A549 treated with Mapracorat at 1 μM for 4 hours (cell line): ENCODE data around the gene SAMM50. TPM values are rescaled to one million over a fixed set of nuclear protein-coding genes. Genes with fewer than 3 reads are reported as not detected.

Experiments
- total RNA-seq: library from RNA; stranded (reverse); fragments of 200-300 nt; extraction: Qiagen RNA extraction; gene quantifications from 5 replicates; pipeline ENCODE4 v1.2.3, GENCODE V29; 2022

Gene SAMM50
- total RNA-seq = 42.9 to 45.6 TPM (median 44.6 TPM) in 5 replicates

GRCh38 chr22:43955040-43955882, at the start of gene SAMM50:
TSS of gene SAMM50 (plus strand) at chr22:43955442. CDS start at chr22:43955578, 136 bp downstream.

GRCh38 chr22:43923631-43924464, 31.4 kb upstream of the SAMM50 start, which contains the start of gene PNPLA3:
TSS of gene PNPLA3 (plus strand) at chr22:43923805. CDS start at chr22:43923912, 107 bp downstream.

GRCh38 chr22:44024288-44024921, 69.2 kb downstream of the SAMM50 start, which contains the start of gene PARVB:
TSS of gene PARVB (plus strand) at chr22:44024302. CDS start at chr22:44024340, 38 bp downstream.

Other genes with a start within 250 kb of the SAMM50 start
- 0.23 to 0.91 TPM (median 0.48 TPM) in 5 replicates for gene EFCAB6, start 143.1 kb upstream of the SAMM50 start, total RNA-seq
- not detected in 5 replicates for gene SULT4A1, start 92.9 kb upstream of the SAMM50 start, total RNA-seq
- gene PNPLA5, start 63.4 kb upstream of the SAMM50 start, total RNA-seq = 0.06 TPM in 1 of 5 replicates, not detected in the others
- gene PNPLA3, start 31.6 kb upstream of the SAMM50 start, total RNA-seq = 0.45 to 1.6 TPM (median 0.99 TPM) in 5 replicates
- gene PARVB, start 68.9 kb downstream of the SAMM50 start, total RNA-seq = 35.4 to 46.0 TPM (median 42.5 TPM) in 5 replicates
- gene PARVG, start 225.5 kb downstream of the SAMM50 start, total RNA-seq = not detected in 5 replicates